H1 (cell line): ENCODE measurements around the gene NSL1. TPM values are rescaled to one million over a fixed set of nuclear protein-coding genes. Genes with fewer than 3 reads are reported as not detected.

Experiments
- CTCF ChIA-PET: fragments of 300-600 bp; sonication (Branson Sonifier 250); formaldehyde crosslinking; loops from one replicate; lab custom pipeline; 2021; ENCODE audit not compliant: partially characterized antibody; lab: Charles Lee
- POLR2A ChIA-PET: fragments of 300-600 bp; sonication (Branson Sonifier 250); formaldehyde crosslinking; loops from one replicate; lab custom pipeline; 2021; ENCODE audit warnings: inconsistent platforms; ENCODE audit not compliant: partially characterized antibody; lab: Charles Lee
- DNase-seq, 2 experiments: peaks; one replicate each; pipeline versions ENCODE4 v3.0.0 to v3.0.0-alpha.2; 2010 to 2022; ENCODE audit warnings: low spot score in 2 of 2, low read depth in 1 of 2, mixed read lengths in 1 of 2
- FAIRE-seq: peaks from 2 replicates; lab custom pipeline; 2011; peaks lifted over from hg19 to GRCh38; lab: Jason Lieb, UNC
- H2AFZ ChIP-seq: 2 replicates; pipeline ENCODE4 v1.8.1; 2012; ENCODE audit warnings: low read length, inconsistent platforms
- H2AK5ac ChIP-seq: 2 replicates; pipeline ENCODE4 v1.6.1; 2013; ENCODE audit warnings: low read depth, low read length
- H2BK120ac ChIP-seq: replicated peaks from 2 replicates; pipeline ENCODE3; 2013; ENCODE audit warnings: low read depth, low read length, inconsistent platforms
- H2BK12ac ChIP-seq: 2 replicates; pipeline ENCODE4 v1.6.1; 2013; ENCODE audit warnings: low read depth, low read length
- H2BK15ac ChIP-seq: 2 replicates; pipeline ENCODE4 v1.6.1; 2013; ENCODE audit warnings: low read length
- H2BK20ac ChIP-seq: 2 replicates; pipeline ENCODE4 v1.6.1; 2013; ENCODE audit warnings: low read length
- H2BK5ac ChIP-seq: 2 replicates; pipeline ENCODE4 v1.6.1; 2013; ENCODE audit warnings: low read depth, low read length
- H3K14ac ChIP-seq: 2 replicates; pipeline ENCODE4 v1.6.1; 2013; ENCODE audit warnings: inconsistent platforms; ENCODE audit not compliant: insufficient read length
- H3K18ac ChIP-seq: 2 replicates; pipeline ENCODE4 v1.6.1; 2013; ENCODE audit warnings: low read length; ENCODE audit errors: extremely low read depth
- H3K23ac ChIP-seq: 2 replicates; pipeline ENCODE4 v1.6.1; 2013; ENCODE audit warnings: inconsistent platforms; ENCODE audit not compliant: insufficient read length
- H3K23me2 ChIP-seq: 2 replicates; pipeline ENCODE4 v1.6.1; 2013; ENCODE audit warnings: low read depth, low read length
- H3K27ac ChIP-seq: 2 replicates; pipeline ENCODE4 v1.6.1; 2011; ENCODE audit warnings: low read depth, low read length, inconsistent platforms
- H3K27me3 ChIP-seq, 4 experiments: replicated peaks in 1 of 4; 1 replicate in 1 of 4; 2 replicates in 3 of 4; pipeline versions ENCODE4 v1.6.1 to v1.8.1; 2011 to 2013; ENCODE audit warnings: low read length in 3 of 4, mild to moderate bottlenecking in 3 of 4, inconsistent platforms in 2 of 4, mixed read lengths in 2 of 4, moderate library complexity in 1 of 4; ENCODE audit not compliant: control insufficient read depth in 3 of 4, insufficient read depth in 3 of 4; ENCODE audit errors: extremely low read depth in 1 of 4
- H3K36me3 ChIP-seq, 4 experiments: 2 replicates each; pipeline versions ENCODE4 v1.6.1 to v1.8.1; 2011 to 2013; ENCODE audit warnings: mild to moderate bottlenecking in 4 of 4, low read length in 3 of 4, moderate library complexity in 2 of 4, control low read depth in 1 of 4, inconsistent platforms in 1 of 4; ENCODE audit not compliant: insufficient read depth in 4 of 4, control insufficient read depth in 2 of 4
- H3K4ac ChIP-seq: replicated peaks from 2 replicates; pipeline ENCODE3; 2013; ENCODE audit warnings: low read length, low read depth, mixed read lengths, inconsistent platforms; ENCODE audit not compliant: insufficient read length
- H3K4me1 ChIP-seq, 4 experiments: replicated peaks in 1 of 4; 1 replicate in 1 of 4; 2 replicates in 3 of 4; pipeline versions ENCODE4 v1.6.1 to v1.8.1; 2011 to 2013; ENCODE audit warnings: low read length in 3 of 4, inconsistent platforms in 2 of 4, mixed read lengths in 1 of 4; ENCODE audit not compliant: insufficient read depth in 4 of 4, control insufficient read depth in 3 of 4
- H3K4me2 ChIP-seq, 2 experiments: 2 replicates each; pipeline versions ENCODE4 v1.6.1 to v1.8.1; 2011 to 2013; ENCODE audit warnings: low read depth in 2 of 2, low read length in 2 of 2, control low read depth in 1 of 2, inconsistent platforms in 1 of 2, mild to moderate bottlenecking in 1 of 2; ENCODE audit not compliant: insufficient read depth in 1 of 2
- H3K4me3 ChIP-seq, 4 experiments: fragments of 200-600, 300-600 bp in 1 of 4; sonication (generic), shearing (Covaris generic), sonication (Bioruptor Twin) in 1 of 4; 2 replicates each; pipeline versions ENCODE4 v1.5.1 to v1.8.1; 2011 to 2016; ENCODE audit warnings: low read length in 4 of 4, low read depth in 3 of 4, control low read depth in 2 of 4, inconsistent platforms in 2 of 4, mild to moderate bottlenecking in 2 of 4, mixed read lengths in 1 of 4, moderate library complexity in 1 of 4; ENCODE audit not compliant: insufficient read depth in 2 of 4; ENCODE audit errors: extremely low read depth in 1 of 4
- H3K56ac ChIP-seq: replicated peaks from 2 replicates; pipeline ENCODE3; 2013; ENCODE audit warnings: low read depth, mild to moderate bottlenecking, mixed read lengths, low read length, inconsistent platforms; ENCODE audit not compliant: insufficient read length
- H3K79me1 ChIP-seq: 2 replicates; pipeline ENCODE4 v1.6.1; 2013; ENCODE audit warnings: low read depth, low read length, control low read depth
- H3K79me2 ChIP-seq, 2 experiments: 2 replicates each; pipeline versions ENCODE4 v1.6.1 to v1.8.1; 2012 to 2013; ENCODE audit warnings: low read length in 2 of 2, mild to moderate bottlenecking in 2 of 2, inconsistent platforms in 1 of 2; ENCODE audit not compliant: insufficient read depth in 2 of 2, control insufficient read depth in 1 of 2
- H3K9ac ChIP-seq, 4 experiments: replicated peaks in 1 of 4; 1 replicate in 1 of 4; 2 replicates in 3 of 4; pipeline versions ENCODE4 v1.6.1 to v1.8.1; 2011 to 2013; ENCODE audit warnings: low read depth in 3 of 4, low read length in 3 of 4, control low read depth in 2 of 4, mild to moderate bottlenecking in 2 of 4, moderate library complexity in 2 of 4, inconsistent platforms in 1 of 4; ENCODE audit errors: extremely low read depth in 1 of 4
- H3K9me3 ChIP-seq, 2 experiments: 2 replicates each; pipeline versions ENCODE4 v1.6.1 to v1.8.1; 2012 to 2013; ENCODE audit warnings: mild to moderate bottlenecking in 2 of 2, moderate library complexity in 2 of 2, control low read depth in 1 of 2, inconsistent platforms in 1 of 2, low read depth in 1 of 2, low read length in 1 of 2, mixed read lengths in 1 of 2; ENCODE audit not compliant: insufficient read depth in 2 of 2
- H4K20me1 ChIP-seq, 2 experiments: replicated peaks in 1 of 2; 2 replicates each; pipeline versions ENCODE3 to v1.8.1; 2011 to 2013; ENCODE audit warnings: inconsistent platforms in 2 of 2, low read length in 2 of 2, mild to moderate bottlenecking in 1 of 2; ENCODE audit not compliant: insufficient read depth in 2 of 2, control insufficient read depth in 1 of 2
- H4K5ac ChIP-seq: 2 replicates; pipeline ENCODE4 v1.6.1; 2013; ENCODE audit warnings: low read length, low read depth, mixed read lengths, inconsistent platforms; ENCODE audit not compliant: insufficient read length
- H4K8ac ChIP-seq: 2 replicates; pipeline ENCODE4 v1.8.0; 2013; ENCODE audit warnings: mild to moderate bottlenecking, moderate library complexity, low read length, inconsistent platforms; ENCODE audit not compliant: insufficient read depth; ENCODE audit errors: extremely low read depth
- H4K91ac ChIP-seq: replicated peaks from 2 replicates; pipeline ENCODE3; 2013; ENCODE audit warnings: low read length, mixed read lengths, inconsistent platforms; ENCODE audit not compliant: insufficient read length
- CREB1 ChIP-seq: IDR thresholded peaks from 2 replicates; pipeline ENCODE4 v1.6.1; 2012; ENCODE audit warnings: inconsistent platforms
- CTBP2 ChIP-seq: IDR thresholded peaks from 2 replicates; pipeline ENCODE4 v1.7.0; 2011; ENCODE audit warnings: borderline replicate concordance, mild to moderate bottlenecking, moderate library complexity, mixed read lengths, low read length; ENCODE audit not compliant: insufficient read depth, insufficient read length
- POU5F1 ChIP-seq: IDR thresholded peaks from 2 replicates; pipeline ENCODE4 v1.6.1; 2011; ENCODE audit warnings: low read depth, mild to moderate bottlenecking, low read length, moderate library complexity
- SIN3A ChIP-seq, 2 experiments: IDR thresholded peaks in 1 of 2; conservative IDR thresholded peaks in 1 of 2; 2 replicates each; pipeline ENCODE4 v1.6.1; 2011 to 2012; ENCODE audit warnings: low read length in 2 of 2, improper control_type of control experiment in 1 of 2, low read depth in 1 of 2, mild to moderate bottlenecking in 1 of 2
- WGBS, 2 experiments: shearing (Covaris generic) in 1 of 2; methylation state at CpG; one replicate each; pipeline versions ENCODE4 v1.1.6 to v1.1.7; 2013 to 2015; ENCODE audit warnings: low lambda C conversion rate in 2 of 2, mixed read lengths in 2 of 2, inconsistent platforms in 1 of 2, low coverage in 1 of 2, missing lambda C conversion rate in 1 of 2; ENCODE audit not compliant: insufficient replicate concordance in 2 of 2, insufficient coverage in 1 of 2, insufficient read length in 1 of 2; ENCODE audit errors: extremely low coverage in 1 of 2, missing lambda C conversion rate in 1 of 2; 5-methylcytosine and 5-hydroxymethylcytosine counted together
- polyA plus RNA-seq, 7 experiments: library from polyadenylated mRNA; depleted of rRNA in 3 of 7; stranded (reverse) in 5 of 7; unstranded in 2 of 7; fragments of >200 nt in 5 of 7; fragments of 200-250 nt in 2 of 7; gene quantifications; 1 replicate in 5 of 7; 2 replicates in 1 of 7; 4 replicates in 1 of 7; pipeline versions ENCODE4 v1.2.1 to v1.2.3, GENCODE V29; 2011 to 2013; ENCODE audit warnings: missing spikeins in 2 of 7, mixed read lengths in 2 of 7
- total RNA-seq: library from RNA; stranded (reverse); fragmentation: NEBNext Ultra II Directional; extraction: Animal tissue kit (Norgen Biotek cat#: 25700); gene quantifications from 2 replicates; pipeline ENCODE4 v1.2.1, GENCODE V29; 2021
- TF ChIP-seq, protein P1 (sequence below): IDR thresholded peaks from 2 replicates; pipeline ENCODE4 v1.6.1; 2012; ENCODE audit warnings: low read length, inconsistent platforms

Gene NSL1
- total and polyA plus RNA-seq, 2 of the 8 experiments (the other 6 are each of a cell fraction or from before 2014, with no cell fraction given): 25.4 to 51.7 TPM

- no peaks in the 10 kb centered on the region for H3K27me3 ChIP-seq
- H3K14ac ChIP-seq: no peak overlapping the region
- H3K18ac ChIP-seq: no peak overlapping the region
- H3K36me3 ChIP-seq: peaks cover 0 to 3% (median 0%) of the 10 kb centered on the region in 4 experiments; a peak in 2 of 8 replicates
- no peak overlapping the region for H2AK5ac ChIP-seq
- H4K8ac ChIP-seq: no peak overlapping the region; the same call in 1 of the 2 replicates
- peaks cover 0 to 3% (median 0%) of the 10 kb centered on the region in 4 experiments; a peak in 1 of 7 replicates for H3K4me1 ChIP-seq
- H2BK20ac ChIP-seq: no peak overlapping the region
- no peaks in the 10 kb centered on the region for H3K9me3 ChIP-seq
- peaks cover 0 to 50% of the 10 kb centered on the region in 2 experiments; a peak in 3 of 4 replicates for H3K79me2 ChIP-seq
- no peak overlapping the region for H2BK120ac ChIP-seq
- FAIRE-seq: peak; percentile 50
- H4K20me1 ChIP-seq: peaks cover 7 to 17% of the 10 kb centered on the region in 2 experiments
- H3K23ac ChIP-seq: no peak overlapping the region
- H2BK5ac ChIP-seq: no peak overlapping the region
- no peak overlapping the region for H3K4ac ChIP-seq
- DNase-seq: peak in 1 of 2 experiments; percentile 83
- ChIA-PET POLR2A (interaction anchor here (1.0 kb wide), 1 partner anchor 9 kb away, joined by 3 read pairs; no protein-coding TSS in a partner anchor), CTCF (interaction anchor here (0.7 to 4.4 kb wide), 19 partner anchors 9 to 303 kb away, joined by 3 to 36 read pairs (median 4); no protein-coding TSS in a partner anchor)
- no peak overlapping the region for H3K27ac ChIP-seq
- H2BK15ac ChIP-seq: no peak overlapping the region
- H2AFZ ChIP-seq: no peak overlapping the region
- H4K91ac ChIP-seq: no peak overlapping the region
- no peak overlapping the region for H3K9ac ChIP-seq
- H3K4me2 ChIP-seq: no peak overlapping the region
- H3K4me3 ChIP-seq: no peak overlapping the region
- WGBS, 2 experiments: 80% methylated on average over 10 of the region's 10 CpGs; no CpG with 5 or more reads in 1 of the 2 experiments
- H3K79me1 ChIP-seq: peaks cover 11% of the 10 kb centered on the region
- H2BK12ac ChIP-seq: 0 out of 2 replicates have a peak overlapping the region, but pooled peaks have one; percentile 60
- H4K5ac ChIP-seq: no peak overlapping the region
- H3K56ac ChIP-seq: no peak overlapping the region
- no peaks in the 10 kb centered on the region for H3K23me2 ChIP-seq
- TF ChIP-seq CTBP2 (no peak), POU5F1 (no peak), CREB1 (peak; percentile 38; the same call in 1 of the 2 replicates), SIN3A (conservative IDR thresholded peaks at IDR 0.05 in 1 of 2, IDR thresholded peaks at IDR 0.05 in 1 of 2; ENCODE audit: low read depth in 1 of 2, low read length in 2 of 2) (no peak)
- TF ChIP-seq, protein P1, sequence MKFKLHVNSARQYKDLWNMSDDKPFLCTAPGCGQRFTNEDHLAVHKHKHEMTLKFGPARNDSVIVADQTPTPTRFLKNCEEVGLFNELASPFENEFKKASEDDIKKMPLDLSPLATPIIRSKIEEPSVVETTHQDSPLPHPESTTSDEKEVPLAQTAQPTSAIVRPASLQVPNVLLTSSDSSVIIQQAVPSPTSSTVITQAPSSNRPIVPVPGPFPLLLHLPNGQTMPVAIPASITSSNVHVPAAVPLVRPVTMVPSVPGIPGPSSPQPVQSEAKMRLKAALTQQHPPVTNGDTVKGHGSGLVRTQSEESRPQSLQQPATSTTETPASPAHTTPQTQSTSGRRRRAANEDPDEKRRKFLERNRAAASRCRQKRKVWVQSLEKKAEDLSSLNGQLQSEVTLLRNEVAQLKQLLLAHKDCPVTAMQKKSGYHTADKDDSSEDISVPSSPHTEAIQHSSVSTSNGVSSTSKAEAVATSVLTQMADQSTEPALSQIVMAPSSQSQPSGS: no peak
Observed at GRCh38 chr1:212760126-212760823, 31.3 kb downstream of the NSL1 start.
